Thyroid gland (tissue), 4 donors: ENCODE measurements around the gene CA4. TPM values are rescaled to one million over a fixed set of nuclear protein-coding genes. Genes with fewer than 3 reads are reported as not detected.
A peak's percentile ranks its signal among the peaks of the same experiment; 100 is the strongest.
"Not testable (repeated sequence)": the region's sequence is repeated elsewhere in the genome, so short reads cannot be mapped to it uniquely, and the experiment has no call there.

Source experiments
- DNase-seq, 2 donors: peaks; one replicate each; pipeline ENCODE4 v3.0.0-alpha.2; 2019
- H3K27ac ChIP-seq, 3 donors: fragments of 200-600 bp; sonication (generic); 1 replicate in 2 of 3; 2 replicates in 1 of 3; pipeline ENCODE4 v1.5.1; 2016 to 2019; ENCODE audit warnings: mild to moderate bottlenecking in 1 of 3, moderate library complexity in 1 of 3
- H3K27me3 ChIP-seq: fragments of 200-600 bp; sonication (generic); one replicate; pipeline ENCODE4 v1.5.1; 2019
- H3K36me3 ChIP-seq, 2 donors: fragments of 200-600 bp; sonication (generic); one replicate each; pipeline ENCODE4 v1.5.1; 2016 to 2019
- H3K4me1 ChIP-seq, 2 donors: fragments of 200-600 bp; sonication (generic); one replicate each; pipeline ENCODE4 v1.5.1; 2017 to 2019
- H3K4me3 ChIP-seq, 3 donors: fragments of 200-600 bp; sonication (generic); replicated peaks in 1 of 3; 1 replicate in 2 of 3; 2 replicates in 1 of 3; pipeline ENCODE4 v1.5.1; 2016; ENCODE audit warnings: mild to moderate bottlenecking in 1 of 3
- H3K9me3 ChIP-seq: fragments of 200-600 bp; sonication (generic); one replicate; pipeline ENCODE4 v1.5.1; 2017
- CTCF ChIP-seq, 6 experiments: fragments of 200-600 bp in 3 of 6; fragments of 450-650 bp in 3 of 6; sonication (generic) in 3 of 6; IDR thresholded peaks; one replicate each; pipeline ENCODE4 v1.5.1; 2016 to 2019; ENCODE audit warnings: antibody characterized with exemption in 6 of 6, mild to moderate bottlenecking in 2 of 6, inconsistent platforms in 1 of 6, moderate library complexity in 1 of 6
- POLR2A ChIP-seq, 2 donors: fragments of 450-650 bp; IDR thresholded peaks; one replicate each; pipeline ENCODE4 v1.6.1; 2017; ENCODE audit warnings: antibody characterized with exemption in 2 of 2, mild to moderate bottlenecking in 2 of 2, moderate library complexity in 1 of 2
- WGBS, 2 donors: methylation state at CpG; one replicate each; pipeline ENCODE4 v1.1.5; 2017; 5-methylcytosine and 5-hydroxymethylcytosine counted together
- intact Hi-C: fragments of 100-400 bp; cut with DNase I; formaldehyde crosslinking; loops from one replicate; pipeline ENCODE4 v1.15.1; 2023
- total RNA-seq, 4 donors: library from RNA; depleted of rRNA; stranded (reverse); fragments of >200 nt; gene quantifications; one replicate each; pipeline ENCODE4 v1.2.3, GENCODE V29; 2016

Gene CA4
- 10 to 100 TPM; 22.7 to 56.5 (median 26.3) TPM for total RNA-seq

GRCh38 chr17:60149691-60150582, at the start of gene CA4:
Gene CA4, plus strand, starts transcription at chr17:60149973. Its CDS starts 62 bp downstream, at chr17:60150035.
- DNase-seq = no peak
- TF ChIP-seq POLR2A (IDR thresholded peaks at IDR 0.05) (no peak), CTCF (IDR thresholded peaks at IDR 0.05) (no peak)
- Histone ChIP-seq H3K9me3 (no peaks in the 10 kb centered on the region), H3K4me3 (peak within 1 kb of the TSS in 1 of 3 donors; percentile 22), H3K36me3 (no peaks in the 10 kb centered on the region), H3K4me1 (peaks cover 0 to 12% of the 10 kb centered on the region in 2 donors), H3K27me3 (peaks cover 23% of the 10 kb centered on the region), H3K27ac (no peak within 1 kb of the TSS)
- intact Hi-C loops = no loop called here
- WGBS, 2 donors = 2 to 4% methylated on average over 35 to 38 of the region's 81 CpGs

- intact Hi-C loops = loop anchor here (10.0 kb wide), 1 partner anchor 324 kb away; the partner anchor contains the start of gene CHCT1
- 63 to 85% methylated on average over 2 of the region's 2 CpGs for WGBS, 2 donors
- not testable (repeated sequence) for H3K9me3 ChIP-seq, H3K4me1 ChIP-seq, DNase-seq, H3K27ac ChIP-seq, H3K4me3 ChIP-seq, H3K27me3 ChIP-seq, H3K36me3 ChIP-seq
Observed at GRCh38 chr17:60100577-60100976, 49.2 kb upstream of the CA4 start.

GRCh38 chr17:60102015-60102631, 47.6 kb upstream of the CA4 start:
- WGBS, 2 donors = 46 to 50% methylated on average over 11 of the region's 11 CpGs
- H3K27ac ChIP-seq, H3K27me3 ChIP-seq, H3K9me3 ChIP-seq, DNase-seq, H3K4me1 ChIP-seq, H3K36me3 ChIP-seq: not testable (repeated sequence)
- intact Hi-C loops = loop anchor here (10.0 kb wide), 1 partner anchor 323 kb away; the partner anchor contains the start of gene CHCT1
- peak overlapping the region in 1 of 3 donors; percentile 1 for H3K4me3 ChIP-seq

- no peaks in the 10 kb centered on the region for H3K4me1 ChIP-seq
- TF ChIP-seq CTCF (IDR thresholded peaks at IDR 0.05) (no peak), POLR2A (IDR thresholded peaks at IDR 0.05) (no peak)
- H3K27ac ChIP-seq = no peak overlapping the region
- intact Hi-C loops = loop anchor here (10.0 kb wide), 1 partner anchor 322 kb away; the partner anchor contains the start of gene CHCT1
- H3K9me3 ChIP-seq = no peaks in the 10 kb centered on the region
- H3K36me3 ChIP-seq = no peaks in the 10 kb centered on the region
- peak overlapping the region in 1 of 3 donors; percentile 1 for H3K4me3 ChIP-seq
- peak; percentile 11 to 21 for DNase-seq
- WGBS, 2 donors = 10 to 22% methylated on average over 15 to 20 of the region's 20 CpGs
- no peaks in the 10 kb centered on the region for H3K27me3 ChIP-seq
Observed at GRCh38 chr17:60102632-60103096, 47.1 kb upstream of the CA4 start.

- Histone ChIP-seq H3K36me3 (no peaks in the 10 kb centered on the region), H3K27ac (no peak overlapping the region), H3K27me3 (no peaks in the 10 kb centered on the region), H3K4me1 (no peaks in the 10 kb centered on the region), H3K4me3 (no peak overlapping the region), H3K9me3 (no peaks in the 10 kb centered on the region)
- WGBS, 2 donors = 85 to 87% methylated on average over 4 of the region's 4 CpGs
- DNase-seq = no peak
- no peak for TF ChIP-seq POLR2A (IDR thresholded peaks at IDR 0.05)
- intact Hi-C loops = loop anchor here (10.0 kb wide), 1 partner anchor 321 kb away; the partner anchor contains the start of gene CHCT1
Observed at GRCh38 chr17:60103957-60104356, 45.8 kb upstream of the CA4 start.

- H3K27me3 ChIP-seq = no peaks in the 10 kb centered on the region
- no peaks in the 10 kb centered on the region for H3K9me3 ChIP-seq
- no peak overlapping the region for H3K4me3 ChIP-seq
- H3K36me3 ChIP-seq = no peaks in the 10 kb centered on the region
- H3K27ac ChIP-seq = no peak overlapping the region
- TF ChIP-seq POLR2A (IDR thresholded peaks at IDR 0.05) (no peak), CTCF (IDR thresholded peaks at IDR 0.05) (no peak)
- 78 to 93% methylated on average over 5 of the region's 5 CpGs for WGBS, 2 donors
- DNase-seq = no peak
- intact Hi-C loops = loop anchor here (10.0 kb wide), 1 partner anchor 318 kb away; the partner anchor contains the start of gene CHCT1
- H3K4me1 ChIP-seq = no peaks in the 10 kb centered on the region
Observed at GRCh38 chr17:60106340-60107059, 43.3 kb upstream of the CA4 start.
